Keratinocyte (primary cell): ENCODE data around the gene SAMD8. TPM values are rescaled to one million over a fixed set of nuclear protein-coding genes. Genes with fewer than 3 reads are reported as not detected.

Experiments used
- DNase-seq: peaks from one replicate; pipeline ENCODE4 v3.0.0-alpha.2; 2011; ENCODE audit warnings: low read depth, missing footprints, low spot score
- FAIRE-seq: peaks from 2 replicates; lab custom pipeline; 2011; peaks lifted over from hg19 to GRCh38; lab: Jason Lieb, UNC
- H2AFZ ChIP-seq: 2 replicates; pipeline ENCODE4 v1.6.0; 2012; ENCODE audit warnings: low read length, control low read depth, inconsistent platforms; ENCODE audit not compliant: control insufficient read depth
- H3K27ac ChIP-seq: 2 replicates; pipeline ENCODE4 v1.5.1; 2011; ENCODE audit warnings: low read length; ENCODE audit not compliant: control insufficient read depth, insufficient read depth
- H3K27me3 ChIP-seq: 3 replicates; pipeline ENCODE4 v1.6.0; 2011; ENCODE audit warnings: low read length; ENCODE audit not compliant: control insufficient read depth, insufficient read depth; ENCODE audit errors: extremely low read depth
- H3K36me3 ChIP-seq, 2 experiments: 2 replicates in 1 of 2; 3 replicates in 1 of 2; pipeline ENCODE4 v1.5.1; 2011; ENCODE audit warnings: low read length in 2 of 2, mild to moderate bottlenecking in 1 of 2; ENCODE audit not compliant: control insufficient read depth in 2 of 2, insufficient read depth in 2 of 2; ENCODE audit errors: extremely low read depth in 1 of 2
- H3K4me1 ChIP-seq: 3 replicates; pipeline ENCODE4 v1.5.1; 2011; ENCODE audit warnings: low read length; ENCODE audit not compliant: control insufficient read depth, insufficient read depth; ENCODE audit errors: extremely low read depth
- H3K4me2 ChIP-seq: 3 replicates; pipeline ENCODE4 v1.6.0; 2011; ENCODE audit warnings: low read depth, low read length; ENCODE audit not compliant: control insufficient read depth, insufficient read depth; ENCODE audit errors: extremely low read depth
- H3K4me3 ChIP-seq, 3 experiments: fragments of 200-600 bp in 1 of 3; sonication (generic) in 1 of 3; 2 replicates in 2 of 3; 3 replicates in 1 of 3; pipeline ENCODE4 v1.5.1; 2011 to 2016; ENCODE audit warnings: low read length in 3 of 3, mild to moderate bottlenecking in 3 of 3, control low read depth in 2 of 3, inconsistent platforms in 1 of 3, low read depth in 1 of 3, mixed read lengths in 1 of 3, mixed run types in 1 of 3, moderate library complexity in 1 of 3; ENCODE audit not compliant: control insufficient read depth in 2 of 3, insufficient read depth in 2 of 3; ENCODE audit errors: extremely low read depth in 1 of 3
- H3K79me2 ChIP-seq: 2 replicates; pipeline ENCODE4 v1.6.0; 2012; ENCODE audit warnings: low read length; ENCODE audit not compliant: control insufficient read depth, insufficient read depth
- H3K9ac ChIP-seq: 3 replicates; pipeline ENCODE4 v1.6.0; 2011; ENCODE audit warnings: low read length; ENCODE audit not compliant: control insufficient read depth, insufficient read depth; ENCODE audit errors: extremely low read depth
- H3K9me1 ChIP-seq: 3 replicates; pipeline ENCODE4 v1.6.0; 2011; ENCODE audit warnings: low read length; ENCODE audit not compliant: control insufficient read depth, insufficient read depth; ENCODE audit errors: extremely low read depth
- H3K9me3 ChIP-seq: 2 replicates; pipeline ENCODE4 v1.5.1; 2012; ENCODE audit warnings: low read depth, low read length; ENCODE audit not compliant: control insufficient read depth
- H4K20me1 ChIP-seq: 3 replicates; pipeline ENCODE4 v1.6.0; 2011; ENCODE audit warnings: low read length; ENCODE audit not compliant: control insufficient read depth, insufficient read depth; ENCODE audit errors: extremely low read depth
- EZH2 ChIP-seq: IDR thresholded peaks from one replicate; pipeline ENCODE4 v1.6.1; 2012; ENCODE audit warnings: inconsistent platforms, mild to moderate bottlenecking, low read length, moderate library complexity
- dilution Hi-C: fragments of 300-500 bp; cut with MboI; formaldehyde crosslinking; loops from one replicate; pipeline ENCODE4 v1.7.0; 2020; ENCODE audit warnings: low sequenced_read_pairs; ENCODE audit not compliant: extremely low pct_ligation_motif_present
- polyA plus RNA-seq, 5 experiments: library from polyadenylated mRNA; depleted of rRNA in 3 of 5; stranded (reverse) in 3 of 5; stranded (forward) in 1 of 5; unstranded in 1 of 5; fragments of >200 nt; gene quantifications; 1 replicate in 1 of 5; 2 replicates in 3 of 5; 3 replicates in 1 of 5; pipeline versions ENCODE4 v1.2.1 to v1.2.3, GENCODE V29; 2011 to 2012; ENCODE audit warnings: missing spikeins in 2 of 5, low read depth in 1 of 5, low replicate concordance in 1 of 5
- TF ChIP-seq, protein P1 (sequence below), 3 experiments: IDR thresholded peaks in 1 of 3; conservative IDR thresholded peaks in 1 of 3; optimal IDR thresholded peaks in 1 of 3; 2 replicates in 2 of 3; 3 replicates in 1 of 3; pipeline versions ENCODE3 to v1.5.1; 2011; ENCODE audit warnings: low read length in 3 of 3, mild to moderate bottlenecking in 3 of 3, moderate library complexity in 2 of 3, control low read depth in 1 of 3, inconsistent platforms in 1 of 3; ENCODE audit not compliant: insufficient read depth in 2 of 3; ENCODE audit errors: extremely low read depth in 1 of 3

Gene SAMD8
- polyA plus RNA-seq, 1 donor (not counting 4 experiments of a cell fraction or from before 2014, with no cell fraction given): 31.7 TPM

GRCh38 chr10:75229971-75230370 is 118.5 kb downstream of the SAMD8 start:
- H3K27me3 ChIP-seq: no peaks in the 10 kb centered on the region
- dilution Hi-C loops: no loop called here
- no peak overlapping the region for H2AFZ ChIP-seq
- no peaks in the 10 kb centered on the region for H3K9me3 ChIP-seq
- no peak overlapping the region for H3K4me2 ChIP-seq
- peaks cover 20 to 44% of the 10 kb centered on the region in 2 experiments for H3K36me3 ChIP-seq
- peaks cover 48% of the 10 kb centered on the region for H3K4me1 ChIP-seq
- DNase-seq (no peak), FAIRE-seq (no peak)
- no peak overlapping the region for H3K9ac ChIP-seq
- no peak overlapping the region for H3K4me3 ChIP-seq
- H3K9me1 ChIP-seq: peaks cover 3% of the 10 kb centered on the region
- no peak for TF ChIP-seq EZH2
- TF ChIP-seq, protein P1, sequence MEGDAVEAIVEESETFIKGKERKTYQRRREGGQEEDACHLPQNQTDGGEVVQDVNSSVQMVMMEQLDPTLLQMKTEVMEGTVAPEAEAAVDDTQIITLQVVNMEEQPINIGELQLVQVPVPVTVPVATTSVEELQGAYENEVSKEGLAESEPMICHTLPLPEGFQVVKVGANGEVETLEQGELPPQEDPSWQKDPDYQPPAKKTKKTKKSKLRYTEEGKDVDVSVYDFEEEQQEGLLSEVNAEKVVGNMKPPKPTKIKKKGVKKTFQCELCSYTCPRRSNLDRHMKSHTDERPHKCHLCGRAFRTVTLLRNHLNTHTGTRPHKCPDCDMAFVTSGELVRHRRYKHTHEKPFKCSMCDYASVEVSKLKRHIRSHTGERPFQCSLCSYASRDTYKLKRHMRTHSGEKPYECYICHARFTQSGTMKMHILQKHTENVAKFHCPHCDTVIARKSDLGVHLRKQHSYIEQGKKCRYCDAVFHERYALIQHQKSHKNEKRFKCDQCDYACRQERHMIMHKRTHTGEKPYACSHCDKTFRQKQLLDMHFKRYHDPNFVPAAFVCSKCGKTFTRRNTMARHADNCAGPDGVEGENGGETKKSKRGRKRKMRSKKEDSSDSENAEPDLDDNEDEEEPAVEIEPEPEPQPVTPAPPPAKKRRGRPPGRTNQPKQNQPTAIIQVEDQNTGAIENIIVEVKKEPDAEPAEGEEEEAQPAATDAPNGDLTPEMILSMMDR (optimal IDR thresholded peaks at IDR 0.05 in 1 of 3, IDR thresholded peaks at IDR 0.05 in 1 of 3, conservative IDR thresholded peaks at IDR 0.05 in 1 of 3; ENCODE audit: extremely low read depth in 1 of 3, insufficient read depth in 2 of 3, low read length in 3 of 3): no peak
- peaks cover 44% of the 10 kb centered on the region for H3K79me2 ChIP-seq
- no peak overlapping the region for H3K27ac ChIP-seq
- peaks cover 43% of the 10 kb centered on the region for H4K20me1 ChIP-seq

DNA sequence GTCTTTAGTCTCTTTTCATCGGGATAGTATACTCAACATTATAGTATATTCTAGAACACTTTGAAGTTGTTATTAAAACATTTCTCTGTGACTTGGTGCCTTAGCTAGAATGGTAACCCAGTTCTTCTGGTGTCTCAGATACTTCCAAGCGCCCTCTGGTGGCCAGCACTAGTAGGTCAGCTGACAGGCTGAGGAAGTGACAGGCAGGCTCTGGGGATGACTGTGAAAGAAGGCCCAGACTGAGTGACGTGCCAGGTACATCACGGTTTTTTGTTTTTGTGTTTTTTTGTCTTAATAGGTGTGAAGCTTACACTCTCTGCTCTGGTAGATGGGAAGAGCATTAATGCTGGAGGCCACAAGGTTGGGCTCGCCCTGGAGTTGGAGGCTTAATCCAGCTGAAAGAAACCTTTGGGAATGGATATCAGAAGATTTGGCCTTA is 119.2 kb downstream of the SAMD8 start:
- no peaks in the 10 kb centered on the region for H3K27me3 ChIP-seq
- FAIRE-seq (peak; percentile 76), DNase-seq (no peak)
- H3K4me3 ChIP-seq: no peak overlapping the region
- no peak overlapping the region for H3K9ac ChIP-seq
- no peak for TF ChIP-seq EZH2
- TF ChIP-seq, protein P1 (optimal IDR thresholded peaks at IDR 0.05 in 1 of 3, IDR thresholded peaks at IDR 0.05 in 1 of 3, conservative IDR thresholded peaks at IDR 0.05 in 1 of 3; ENCODE audit: extremely low read depth in 1 of 3, insufficient read depth in 2 of 3, low read length in 3 of 3): peak; percentile 76 to 99 (median 89)
- no peak overlapping the region for H2AFZ ChIP-seq
- no peak overlapping the region for H3K27ac ChIP-seq
- H3K79me2 ChIP-seq: peaks cover 44% of the 10 kb centered on the region
- H3K9me1 ChIP-seq: peaks cover 3% of the 10 kb centered on the region
- no peaks in the 10 kb centered on the region for H3K9me3 ChIP-seq
- dilution Hi-C loops: no loop called here
- peaks cover 20 to 44% of the 10 kb centered on the region in 2 experiments for H3K36me3 ChIP-seq
- H4K20me1 ChIP-seq: peaks cover 37% of the 10 kb centered on the region
- H3K4me2 ChIP-seq: no peak overlapping the region
- peaks cover 44% of the 10 kb centered on the region for H3K4me1 ChIP-seq

Other genes with a start within 250 kb of the SAMD8 start
- 82.5 to 218 TPM (median 152 TPM) in 3 replicates for gene VDAC2, start 99.1 kb downstream of the SAMD8 start, polyA plus RNA-seq
- gene COMTD1, start 124.3 kb downstream of the SAMD8 start, polyA plus RNA-seq: 6.2 to 12.8 TPM (median 6.8 TPM) in 3 replicates